Stimulated activated CD4-positive, alpha-beta T cell treated with anti-CD3 and anti-CD28 coated beads, Interleukin-2, amount 100 ng/mL, for 4 hours (primary cell): ENCODE measurements around the gene CBY1.

ENCODE experiments used
- DNase-seq: peaks from one replicate; pipeline ENCODE4 v3.0.0-alpha.2; 2020; ENCODE audit warnings: low read depth

CBY1 gene

GRCh38 chr22:38649841-38650522, 6.5 kb upstream of the CBY1 start:
- no peak for DNase-seq

GRCh38 chr22:38652859-38653258, 3.6 kb upstream of the CBY1 start:
- DNase-seq = no peak

GRCh38 chr22:38653741-38654140, 2.7 kb upstream of the CBY1 start:
- no peak for DNase-seq

GRCh38 chr22:38655519-38656255, 751 bp upstream of the CBY1 start:
- no peak for DNase-seq

GRCh38 chr22:38657045-38657909, 839 bp downstream of the CBY1 start:
- peak; percentile 11 for DNase-seq

- DNase-seq = no peak
These were observed 18.4 kb downstream of the CBY1 start for GRCh38 chr22:38674888-38675287.

- DNase-seq = no peak
These were observed 19.4 kb downstream of the CBY1 start for GRCh38 chr22:38675833-38676232.

GRCh38 chr22:38681582-38682335, 25.3 kb downstream of the CBY1 start, which contains the start of gene TOMM22:
TSS of gene TOMM22 (plus strand) at chr22:38681957. CDS start at chr22:38681979, 22 bp downstream.
- peak; percentile 71 for DNase-seq

- no peak for DNase-seq
These were observed 28.5 kb downstream of the CBY1 start for GRCh38 chr22:38684895-38685294.

GRCh38 chr22:38685761-38686160, 29.3 kb downstream of the CBY1 start:
- DNase-seq = no peak

- no peak for DNase-seq
These were observed 33.2 kb downstream of the CBY1 start for GRCh38 chr22:38689651-38690050.

- DNase-seq = no peak
These were observed 37.6 kb downstream of the CBY1 start for GRCh38 chr22:38694049-38694448.

- no peak for DNase-seq
These were observed 38.5 kb downstream of the CBY1 start for GRCh38 chr22:38694940-38695339.

- peak; percentile 39 for DNase-seq
These were observed 40.4 kb downstream of the CBY1 start for GRCh38 chr22:38696606-38697424.

GRCh38 chr22:38697425-38698089, 41.1 kb downstream of the CBY1 start:
- DNase-seq = no peak

GRCh38 chr22:38698407-38699094, 42.1 kb downstream of the CBY1 start:
- DNase-seq = no peak

GRCh38 chr22:38699143-38699542, 42.7 kb downstream of the CBY1 start:
- no peak for DNase-seq

- DNase-seq = no peak
These were observed 43.3 kb downstream of the CBY1 start for GRCh38 chr22:38699784-38700183.

- DNase-seq = no peak
These were observed 43.9 kb downstream of the CBY1 start for GRCh38 chr22:38700270-38700788.
